Middle frontal gyrus (tissue), 1 donor: ENCODE data around the gene BASP1.
"Not testable (repeated sequence)": the region's sequence is repeated elsewhere in the genome, so short reads cannot be mapped to it uniquely, and the experiment has no call there.

Experiments used
- DNase-seq: peaks from one replicate; pipeline ENCODE4 v3.0.0-alpha.2; 2015; ENCODE audit warnings: low spot score; ENCODE audit errors: extremely low spot score

BASP1 gene

DNA sequence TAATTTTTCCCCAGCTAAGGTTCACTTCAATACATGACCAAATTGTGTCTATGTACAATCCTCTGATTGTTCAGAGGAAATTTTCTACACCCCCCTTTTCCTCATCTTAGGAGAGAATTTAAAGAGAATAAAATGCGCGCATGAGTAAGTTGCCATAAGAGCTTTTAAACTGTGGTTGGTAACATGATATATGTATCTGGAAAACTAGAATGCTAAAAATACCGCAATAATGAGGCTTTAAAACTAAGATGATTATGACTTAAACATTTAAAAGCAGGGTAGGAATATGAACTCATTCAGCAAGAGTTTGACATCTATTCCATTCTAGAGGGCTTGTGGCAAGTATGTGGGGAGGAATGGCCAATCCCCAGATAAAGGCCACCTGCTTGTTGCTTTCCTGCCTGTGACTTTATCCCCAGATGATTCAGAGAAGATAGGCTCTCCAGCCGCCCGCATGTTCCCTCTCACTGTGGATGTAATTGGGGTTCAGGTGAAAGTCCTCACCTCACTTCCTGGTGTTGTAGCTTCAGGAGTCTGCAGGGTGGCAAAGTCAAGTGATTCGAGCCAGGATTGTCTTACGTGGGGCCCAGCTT lies 26.5 kb upstream of the BASP1 start:
- DNase-seq, result no peak

DNA sequence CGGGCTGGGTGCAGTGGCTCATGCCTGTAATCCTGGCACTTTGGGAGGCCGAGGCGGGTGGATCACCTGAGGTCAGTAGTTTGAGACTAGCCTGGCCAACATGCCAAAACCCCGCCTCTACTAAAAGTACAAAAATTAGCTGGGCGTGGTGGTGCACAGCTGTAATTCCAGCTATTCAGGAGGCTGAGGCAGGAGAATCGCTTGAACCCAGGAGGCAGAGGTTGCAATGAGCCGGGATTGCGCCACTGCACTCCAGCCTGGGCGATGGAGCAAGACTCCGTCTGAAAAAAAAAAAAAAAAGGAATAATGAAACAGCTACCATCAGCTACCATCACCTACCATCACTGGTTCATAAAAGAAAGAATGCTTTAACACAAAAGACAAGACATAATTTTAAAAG lies 25.9 kb upstream of the BASP1 start:
- not testable (repeated sequence) for DNase-seq

DNA sequence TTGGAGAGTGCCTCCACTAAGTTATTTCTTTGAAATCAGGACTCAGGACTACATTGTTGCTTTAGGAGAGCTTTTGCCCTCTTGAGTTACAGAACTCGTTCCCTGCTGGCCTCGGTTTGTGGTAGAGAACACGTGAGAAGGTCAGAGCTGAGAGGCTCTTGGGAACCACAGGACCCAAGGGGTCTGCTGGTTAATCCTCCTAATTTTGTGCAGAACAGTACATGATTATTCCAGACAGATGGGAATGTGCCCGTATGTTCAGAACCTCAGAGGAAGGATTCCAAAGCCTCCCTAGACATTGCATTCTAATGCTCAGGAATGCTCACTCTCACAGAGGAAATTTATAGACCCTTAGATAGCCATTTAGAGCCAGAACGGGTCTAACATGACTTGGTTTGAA lies 25.2 kb upstream of the BASP1 start:
- DNase-seq, result no peak

DNA sequence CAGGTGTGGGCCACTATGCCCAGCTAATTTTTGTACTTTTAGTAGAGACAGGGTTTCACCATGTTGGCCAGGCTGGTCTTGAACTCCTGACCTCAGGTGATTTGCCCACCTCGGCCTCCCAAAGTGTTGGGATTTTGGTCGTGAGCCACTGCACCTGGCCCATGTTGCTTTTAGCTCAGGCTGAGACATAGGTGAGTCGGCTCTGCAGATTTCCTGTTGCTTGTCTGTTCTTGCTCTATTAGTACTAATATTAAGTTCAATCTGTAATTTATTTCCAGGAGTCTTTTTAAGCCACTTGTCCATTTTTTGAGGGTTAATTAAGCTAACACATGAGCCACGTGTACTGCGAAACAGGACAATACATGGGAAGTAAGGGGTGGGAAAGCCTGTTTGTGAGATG lies 21.4 kb upstream of the BASP1 start:
- DNase-seq, result no peak

DNA sequence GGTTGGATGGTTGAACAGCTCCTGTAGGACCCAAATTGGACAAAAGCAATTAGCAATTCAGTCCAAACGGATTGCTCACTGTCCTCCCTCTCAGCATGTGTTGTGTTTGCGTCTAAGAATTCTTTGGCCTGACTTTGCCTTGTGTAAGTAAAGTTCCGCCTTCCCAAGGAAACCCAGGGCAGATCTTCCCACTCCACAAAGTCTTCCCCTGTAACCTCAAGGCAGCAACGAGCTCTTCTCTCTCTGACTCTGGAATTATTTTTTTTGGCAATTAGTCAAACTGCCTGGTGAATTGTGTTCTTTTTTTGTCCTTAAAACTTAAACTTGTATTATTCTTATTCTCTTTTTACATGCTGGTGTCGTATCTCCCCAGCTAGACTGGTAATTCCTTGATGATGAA lies 20.7 kb upstream of the BASP1 start:
- no peak for DNase-seq

DNA sequence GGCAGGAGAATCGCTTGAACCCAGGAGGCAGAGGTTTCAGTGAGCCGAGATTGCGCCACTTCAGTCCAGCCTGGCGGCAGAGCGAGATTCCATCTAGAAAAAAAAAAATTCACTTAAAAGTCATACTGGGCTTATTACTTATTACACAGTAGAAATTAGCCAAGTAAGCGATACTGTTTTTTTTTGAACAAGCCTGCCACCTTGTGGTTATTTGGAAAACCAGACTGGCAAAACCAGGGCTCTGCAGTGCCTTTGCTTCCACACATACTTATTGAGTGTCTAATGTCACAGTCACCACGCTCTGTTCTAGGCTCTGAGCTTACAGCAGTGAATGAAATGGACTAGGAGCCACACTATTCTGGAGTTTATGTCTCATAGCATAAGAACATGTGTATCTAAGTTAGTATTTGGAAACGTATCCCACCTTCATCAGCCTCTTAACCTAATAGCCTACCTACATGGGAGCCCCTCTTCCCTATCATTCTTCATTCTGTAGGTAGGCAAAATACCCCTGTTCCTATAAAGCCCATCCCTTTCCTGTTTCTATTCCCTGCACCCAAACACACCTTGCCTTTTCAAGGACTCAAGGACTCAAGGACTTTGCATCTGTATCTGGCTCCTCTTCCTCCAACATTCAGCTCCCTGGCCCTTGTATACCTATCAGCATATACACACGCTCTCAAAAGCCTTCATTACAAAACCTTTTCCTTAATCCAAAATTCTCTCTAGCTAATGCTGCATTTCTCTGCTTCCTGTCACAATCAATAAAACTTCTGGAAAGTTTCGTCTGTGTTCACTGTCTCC lies 13.9 kb upstream of the BASP1 start:
- DNase-seq, result peak; percentile 61

DNA sequence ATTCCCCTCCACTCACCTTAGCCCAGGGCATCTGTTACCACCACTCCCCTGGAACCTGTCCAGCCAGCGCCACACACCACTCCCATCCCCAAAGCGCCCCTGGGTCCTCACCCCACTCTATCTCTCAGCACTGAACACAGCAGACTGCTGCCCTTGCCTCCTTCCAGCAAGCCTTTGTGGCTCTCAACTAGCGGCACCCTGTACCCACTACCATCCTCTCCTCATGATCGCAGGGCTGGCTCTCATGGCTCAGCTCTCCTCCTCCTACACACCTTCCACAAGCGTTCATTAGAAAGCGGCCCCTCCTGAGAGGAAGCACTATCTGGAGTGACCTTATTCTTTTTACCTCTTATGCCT lies 13.3 kb upstream of the BASP1 start:
- no peak for DNase-seq

DNA sequence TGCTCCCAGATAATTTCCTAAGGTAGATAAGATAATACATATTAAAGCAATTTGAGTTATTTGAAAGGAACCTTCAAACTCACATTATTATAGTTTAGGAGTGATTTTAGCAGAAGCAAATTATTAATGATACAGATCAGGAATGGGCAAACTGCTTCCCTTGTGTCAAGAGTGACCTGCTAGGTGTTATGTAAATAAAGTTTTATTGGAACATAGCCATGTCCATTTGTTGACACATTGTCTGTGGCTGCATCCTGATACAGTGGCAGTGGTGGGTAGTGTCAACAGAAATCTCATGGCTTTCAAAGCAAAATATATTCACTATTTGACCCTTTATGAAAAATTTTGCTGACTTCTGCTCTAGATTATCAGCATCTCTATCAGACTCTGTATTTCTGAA lies 11.4 kb upstream of the BASP1 start:
- DNase-seq, result no peak

DNA sequence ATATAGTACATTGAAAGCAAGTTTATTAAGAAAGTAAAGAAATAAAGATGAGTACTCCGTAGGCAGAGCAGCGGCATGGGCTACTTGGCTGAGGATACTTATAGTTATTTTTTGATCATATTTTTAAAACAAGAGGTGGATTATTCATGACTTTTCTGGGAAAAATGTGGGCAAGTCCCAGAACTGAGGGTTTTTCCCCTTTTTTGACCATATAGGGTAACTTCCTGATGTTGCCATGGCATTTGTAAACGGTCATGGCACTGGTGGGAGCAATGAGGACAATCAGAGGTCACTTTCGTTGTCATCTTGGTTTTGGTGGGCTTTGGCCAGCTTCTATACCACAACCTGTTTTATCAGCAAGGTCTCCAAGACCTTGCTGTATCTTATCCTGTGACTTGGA lies 5.2 kb upstream of the BASP1 start:
- DNase-seq, result no peak

DNA sequence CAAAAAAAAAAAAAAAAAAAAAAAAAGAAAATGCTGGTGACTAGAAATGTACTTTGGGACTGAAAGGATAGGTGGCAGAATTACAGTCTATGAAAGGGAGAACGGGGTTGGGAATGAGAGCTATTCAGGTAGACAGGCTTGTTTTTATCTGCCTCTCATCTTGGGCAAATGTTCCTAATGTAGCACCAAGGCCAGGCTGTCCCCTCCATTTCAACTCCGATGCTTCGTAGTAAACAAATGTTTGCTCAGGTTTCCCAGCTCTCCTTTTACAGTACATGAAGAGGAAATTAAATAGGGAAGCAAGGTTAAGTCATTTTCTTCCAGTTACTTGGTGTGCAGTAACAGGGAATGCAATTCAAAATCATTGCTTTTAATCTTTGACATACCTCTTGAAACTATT lies 4.4 kb upstream of the BASP1 start:
- DNase-seq, result no peak

DNA sequence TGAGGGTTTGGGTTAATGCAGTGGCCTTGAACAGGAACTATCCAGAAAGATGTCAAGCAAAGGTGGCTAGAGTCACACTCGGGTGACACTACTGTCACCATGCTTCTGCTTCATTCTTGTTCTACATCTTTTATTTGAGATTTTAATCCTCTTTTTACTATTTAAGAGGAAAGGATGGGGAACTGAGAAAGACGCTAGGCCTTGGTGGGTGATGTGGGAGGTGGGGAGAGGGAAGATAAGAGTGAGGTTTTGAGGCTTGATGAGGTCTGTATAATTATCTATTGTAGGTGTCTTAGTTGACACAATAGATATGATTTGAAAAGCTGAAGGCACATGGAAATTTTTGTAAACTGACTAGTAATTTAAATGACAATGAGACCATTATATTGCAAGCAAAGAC lies 3.5 kb upstream of the BASP1 start:
- DNase-seq, result no peak

DNA sequence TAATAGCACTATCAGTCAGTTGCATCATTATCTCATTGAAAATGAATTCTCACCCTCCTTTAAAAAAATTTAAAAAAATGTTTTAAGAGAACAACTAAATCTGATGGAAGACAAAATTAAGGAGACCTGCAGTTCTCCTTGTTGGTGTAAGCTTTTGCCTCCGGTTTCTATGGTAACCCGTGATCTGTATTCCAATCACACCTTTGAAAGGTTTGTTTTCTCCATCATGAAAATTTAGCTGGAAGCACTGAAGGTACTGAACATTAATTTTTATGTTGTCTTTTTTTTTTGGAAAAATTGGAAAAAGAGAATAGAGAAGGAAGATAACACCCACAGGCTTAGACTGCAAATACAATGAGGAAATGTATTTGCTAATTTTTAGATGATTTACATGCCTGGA lies 2.5 kb upstream of the BASP1 start:
- no peak for DNase-seq

DNA sequence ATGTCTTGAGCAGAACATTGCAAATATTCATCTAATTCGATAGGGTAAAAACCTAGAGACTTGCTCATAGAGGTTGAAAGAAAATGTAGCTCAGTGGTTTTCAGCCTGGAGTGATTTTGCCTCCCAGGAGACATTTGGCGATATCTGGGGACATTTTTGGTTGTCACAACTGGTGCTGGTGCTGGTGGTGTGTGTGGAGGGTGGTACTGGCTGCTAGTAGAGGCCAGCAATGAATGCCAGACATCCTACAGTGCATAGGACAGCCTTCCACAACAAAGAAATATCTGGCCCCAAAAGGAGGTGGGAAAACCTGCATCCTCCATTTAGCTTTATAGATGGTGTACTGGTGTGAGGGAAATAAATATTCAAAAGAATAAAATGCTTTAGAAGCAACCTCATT lies 2.1 kb upstream of the BASP1 start:
- no peak for DNase-seq

DNA sequence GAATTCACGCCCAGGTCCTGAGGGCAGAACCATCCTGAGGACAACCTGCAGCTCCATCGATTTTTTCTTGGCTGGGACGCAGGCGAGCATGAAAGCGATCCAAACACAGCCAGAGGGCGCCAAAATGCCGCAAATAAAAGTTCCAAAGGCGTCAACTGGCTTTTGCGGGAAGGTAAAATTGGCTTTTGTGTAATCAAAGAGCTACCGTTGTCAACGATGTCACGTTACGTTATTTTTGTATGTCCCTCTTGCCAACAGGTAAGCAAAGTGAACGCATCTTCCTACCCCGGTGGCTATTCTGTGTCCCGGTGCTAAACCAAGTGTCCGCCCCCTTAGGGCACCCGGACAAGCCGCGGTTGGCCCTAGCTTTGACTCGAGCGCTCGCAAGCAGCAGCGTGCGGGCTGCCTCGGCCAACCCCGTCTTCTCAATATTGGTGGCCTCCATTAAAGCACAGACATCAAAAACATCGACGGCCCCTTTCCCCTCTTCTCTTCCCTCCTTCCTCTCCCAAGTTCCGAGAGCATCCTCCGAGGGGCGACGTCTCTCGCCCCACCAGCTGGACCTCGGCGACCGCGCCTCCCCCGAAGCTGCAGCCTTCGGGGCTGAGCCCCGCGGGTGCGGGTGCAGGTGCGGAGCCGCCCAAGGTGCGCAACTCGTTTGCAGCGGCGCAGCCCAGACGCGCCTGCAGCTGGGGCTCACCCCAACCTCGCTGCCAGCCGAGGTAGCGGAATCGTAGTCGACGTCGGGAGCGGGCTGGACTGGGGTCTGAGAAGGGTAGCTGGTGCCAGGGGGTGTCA lies 1.1 kb upstream of the BASP1 start:
- peak; percentile 77 for DNase-seq

DNA sequence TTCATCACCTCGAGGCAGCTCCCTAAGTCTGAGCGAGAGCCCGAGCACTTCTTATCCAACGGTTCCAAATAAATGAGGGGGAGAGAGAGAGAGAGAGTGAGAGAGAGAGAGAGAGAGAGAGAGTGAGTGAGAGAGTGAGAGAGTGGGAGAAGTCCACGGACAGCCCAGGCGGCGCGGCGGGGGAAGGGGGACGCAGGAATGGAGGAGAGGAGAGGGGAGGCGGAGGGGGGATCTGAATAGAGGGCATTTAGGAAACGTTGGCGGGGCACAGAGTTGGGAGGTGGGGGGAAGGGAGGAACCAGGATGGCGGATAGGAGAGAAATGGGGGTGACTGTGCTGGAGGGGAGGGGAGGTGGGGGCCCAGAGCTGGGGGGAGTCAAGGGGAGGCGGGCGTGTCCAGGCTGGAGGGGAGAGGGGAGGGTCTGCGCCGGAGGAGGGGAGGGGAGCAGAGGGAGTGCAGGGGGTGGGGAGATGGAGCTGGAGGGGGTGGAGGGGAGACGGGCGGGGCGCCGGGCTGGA lies 398 bp upstream of the BASP1 start:
- no peak for DNase-seq

DNA sequence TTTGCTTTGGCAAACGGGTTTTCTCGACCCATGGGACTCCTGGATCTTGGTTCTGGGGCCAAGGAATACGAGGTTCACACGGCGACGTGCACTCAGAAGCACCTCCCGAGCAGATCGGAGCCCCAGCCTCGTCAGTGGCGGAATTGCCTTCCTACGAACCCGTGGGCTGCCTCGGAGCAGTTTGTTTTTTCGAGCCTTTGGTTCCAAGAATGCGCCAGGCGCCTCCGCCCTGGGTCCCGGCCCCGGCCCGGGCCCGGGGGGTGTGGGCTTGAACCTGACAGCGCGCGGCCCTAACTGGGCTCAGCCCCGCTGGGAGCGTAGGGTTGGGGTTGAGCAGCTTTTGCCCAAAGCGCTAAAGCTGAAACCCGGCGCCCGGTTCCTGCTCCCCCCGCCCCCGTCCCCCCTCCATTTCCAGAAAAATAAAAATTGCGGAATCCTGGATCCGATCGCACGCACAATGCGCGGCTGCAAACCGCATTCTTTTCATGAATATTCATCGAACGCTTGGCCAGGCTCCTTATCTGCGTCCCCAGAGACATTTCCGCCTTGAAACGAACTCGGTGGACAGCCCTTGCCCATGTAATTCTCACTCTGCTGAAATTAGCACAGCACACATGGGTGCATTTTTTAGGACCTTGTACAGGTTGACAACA lies 1.0 kb downstream of the BASP1 start:
- DNase-seq, result no peak

DNA sequence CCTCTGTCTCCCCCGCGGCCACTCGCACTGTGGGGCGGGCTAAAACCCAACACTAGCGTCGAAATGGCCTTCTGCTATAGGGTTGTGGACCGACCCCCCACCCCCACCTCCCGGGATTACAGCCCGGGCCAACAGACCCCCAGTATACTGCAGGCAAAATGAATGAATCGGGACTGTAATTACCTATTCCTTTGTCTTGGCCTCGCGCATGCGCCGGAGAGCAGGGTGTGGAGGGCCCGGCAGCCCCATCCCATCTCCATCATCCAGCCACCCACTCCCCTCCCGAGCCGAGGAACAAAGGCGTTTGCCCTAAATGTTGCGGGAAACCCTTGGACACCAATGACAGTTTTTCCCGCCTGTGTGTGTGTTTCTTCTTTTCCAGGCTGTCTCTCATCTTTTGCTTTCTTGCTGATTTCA lies 1.6 kb downstream of the BASP1 start:
- no peak for DNase-seq

DNA sequence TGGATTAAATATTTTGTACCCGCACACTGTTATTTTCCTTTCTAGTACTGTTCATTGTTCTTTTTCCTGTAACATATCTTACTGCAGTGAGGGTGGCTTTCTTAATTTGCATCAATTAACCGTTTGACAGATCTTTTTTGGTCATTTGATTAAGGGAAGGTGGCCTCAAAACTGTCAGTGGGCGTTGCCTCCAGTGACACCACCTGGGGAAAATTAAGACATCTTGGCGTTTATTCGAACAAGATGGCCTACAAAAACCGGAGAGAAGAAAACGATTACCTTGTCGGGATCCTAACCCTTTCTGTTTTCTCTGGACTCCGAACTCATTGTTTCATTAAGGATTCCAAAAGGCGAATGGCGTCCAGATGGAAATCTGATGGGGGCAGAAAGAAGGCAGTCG lies 2.0 kb downstream of the BASP1 start:
- DNase-seq, result no peak

DNA sequence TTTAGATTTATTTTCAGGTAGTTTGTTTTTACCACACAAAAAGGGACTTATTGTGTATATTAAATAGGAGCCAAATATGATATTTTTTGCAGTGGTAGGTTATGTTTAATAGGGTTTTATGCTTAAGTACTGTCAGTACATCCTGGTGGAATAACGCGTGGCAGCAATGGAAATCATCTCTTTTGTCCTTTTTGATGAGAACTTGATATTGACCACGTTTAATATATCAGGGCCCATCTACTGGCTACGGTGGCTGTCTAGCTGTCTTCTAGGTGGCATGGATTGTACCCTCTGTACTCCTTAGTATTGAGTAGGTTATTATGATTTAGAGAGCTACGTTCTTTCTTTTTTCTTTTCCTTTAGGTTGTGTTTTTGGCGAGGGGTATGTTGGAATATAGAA lies 2.6 kb downstream of the BASP1 start:
- DNase-seq, result no peak

DNA sequence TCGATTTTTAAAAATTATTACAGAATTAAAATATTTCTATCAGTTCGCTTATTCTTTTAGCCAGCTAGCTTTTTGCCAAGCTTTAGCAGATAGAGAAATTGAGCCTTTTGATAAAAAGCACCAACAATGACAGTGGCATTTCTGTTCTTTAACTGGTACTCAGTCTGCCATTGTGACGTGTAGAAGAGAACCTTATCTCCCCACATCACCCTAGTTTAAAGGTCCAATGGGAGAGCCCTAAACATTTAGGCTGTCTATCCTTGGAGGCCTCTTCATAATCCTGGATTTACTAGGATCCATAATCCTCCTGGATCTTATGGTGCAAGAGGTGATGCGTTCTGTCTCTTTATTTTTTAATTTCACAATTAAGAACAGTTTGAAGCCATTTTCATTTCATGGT lies 3.0 kb downstream of the BASP1 start:
- DNase-seq, result no peak

DNA sequence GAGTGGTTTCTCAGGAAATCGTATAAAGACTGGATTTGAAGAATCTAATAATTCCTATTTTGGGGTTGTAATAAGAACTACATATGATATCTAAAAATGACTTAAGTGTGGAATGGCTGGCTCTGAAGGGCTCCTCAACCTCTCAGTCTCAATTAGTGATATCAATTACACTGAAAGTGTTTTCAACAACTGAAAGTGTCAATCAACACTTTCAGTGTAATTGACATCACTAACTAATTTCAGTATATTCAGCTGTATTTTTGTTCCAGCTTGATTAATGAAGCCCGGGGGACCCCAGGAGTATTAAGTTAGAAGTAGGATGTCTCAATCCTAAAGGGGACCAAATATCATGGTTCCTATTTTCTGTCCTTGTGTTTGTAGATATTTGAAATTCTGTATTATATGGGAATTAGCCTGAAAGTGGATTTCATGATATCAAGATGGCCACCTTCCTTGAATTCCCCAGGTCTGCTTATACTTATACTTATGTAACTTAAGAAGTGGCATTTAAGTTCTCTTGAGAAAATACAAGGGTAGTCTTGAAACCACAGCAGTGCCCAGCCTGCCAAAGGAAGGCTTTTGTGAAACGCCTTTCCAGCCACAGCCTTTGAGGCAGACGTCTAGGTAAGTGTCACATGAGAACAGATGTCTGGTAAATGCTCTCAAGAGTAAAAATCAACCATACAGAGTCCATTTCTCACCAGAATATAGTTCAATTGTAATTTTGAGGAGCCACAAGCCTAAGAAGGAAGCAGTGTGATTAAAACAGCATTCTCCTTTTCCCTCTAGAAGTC lies 4.6 kb downstream of the BASP1 start:
- DNase-seq, result no peak
